ENCODE results near the gene CNOT4.
A peak's percentile ranks its signal among the peaks of the same experiment; 100 is the strongest.

Gene CNOT4

DNA sequence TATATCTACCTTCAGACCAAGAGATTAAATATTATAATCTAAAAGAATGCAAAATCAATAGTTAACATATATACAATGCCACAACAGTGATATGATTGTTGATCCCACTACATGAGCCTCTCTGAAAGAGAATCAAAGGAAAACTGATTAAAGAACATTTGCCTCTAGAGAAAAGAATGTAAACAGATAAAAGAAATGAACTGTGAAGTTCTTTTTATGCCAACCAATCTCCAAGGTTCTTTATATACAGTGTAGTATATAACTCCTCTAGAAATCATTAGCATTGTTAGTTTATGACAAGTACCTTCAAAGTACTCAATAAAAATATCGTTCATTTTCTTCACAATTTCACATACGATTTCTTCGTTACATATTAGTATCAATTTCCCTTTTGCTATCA is 20.1 kb downstream of the CNOT4 start (continued):
- TF ChIP-seq, protein P1, sequence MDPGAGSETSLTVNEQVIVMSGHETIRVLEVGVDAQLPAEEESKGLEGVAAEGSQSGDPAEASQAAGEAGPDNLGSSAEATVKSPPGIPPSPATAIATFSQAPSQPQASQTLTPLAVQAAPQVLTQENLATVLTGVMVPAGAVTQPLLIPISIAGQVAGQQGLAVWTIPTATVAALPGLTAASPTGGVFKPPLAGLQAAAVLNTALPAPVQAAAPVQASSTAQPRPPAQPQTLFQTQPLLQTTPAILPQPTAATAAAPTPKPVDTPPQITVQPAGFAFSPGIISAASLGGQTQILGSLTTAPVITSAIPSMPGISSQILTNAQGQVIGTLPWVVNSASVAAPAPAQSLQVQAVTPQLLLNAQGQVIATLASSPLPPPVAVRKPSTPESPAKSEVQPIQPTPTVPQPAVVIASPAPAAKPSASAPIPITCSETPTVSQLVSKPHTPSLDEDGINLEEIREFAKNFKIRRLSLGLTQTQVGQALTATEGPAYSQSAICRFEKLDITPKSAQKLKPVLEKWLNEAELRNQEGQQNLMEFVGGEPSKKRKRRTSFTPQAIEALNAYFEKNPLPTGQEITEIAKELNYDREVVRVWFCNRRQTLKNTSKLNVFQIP (CRISPR knock-in tag; IDR thresholded peaks at IDR 0.05; ENCODE audit: borderline replicate concordance, low read depth) = no peak
- no peak for TF ChIP-seq ZNF565 (CRISPR knock-in tag; conservative IDR thresholded peaks at IDR 0.05; ENCODE audit: low read depth)

DNA sequence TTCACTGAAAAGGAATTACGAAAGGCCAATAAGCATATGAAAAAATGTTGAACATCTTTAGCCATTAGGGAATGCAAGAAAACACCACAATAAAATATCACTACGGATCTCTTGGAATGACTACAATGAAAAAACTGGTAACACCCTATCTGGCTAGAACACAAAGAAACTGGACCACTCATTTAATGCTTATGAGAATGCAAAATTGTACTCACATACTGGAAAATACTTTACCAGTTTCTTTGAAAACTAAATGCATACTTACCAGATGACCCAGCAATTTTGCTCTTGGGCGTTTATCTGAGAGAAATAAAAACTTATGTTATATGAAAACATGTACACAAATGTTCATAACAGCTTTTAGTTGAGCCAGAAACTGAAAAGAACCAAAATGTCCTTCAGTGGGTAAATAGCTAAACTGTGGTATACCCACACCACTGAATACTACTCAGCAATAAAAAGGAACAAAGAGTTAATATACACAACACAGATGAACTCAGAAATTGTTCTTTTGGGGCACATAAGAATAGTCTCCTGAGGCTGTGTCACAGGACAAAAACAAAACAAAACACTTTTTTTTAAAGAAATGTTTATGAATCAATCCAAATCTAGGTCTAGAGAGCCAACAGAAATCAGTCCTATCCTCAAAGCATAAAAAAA is 23.5 kb downstream of the CNOT4 start:
- TF ChIP-seq ZNF8 (CRISPR knock-in tag; IDR thresholded peaks at IDR 0.05) = peak; percentile 88
- TF ChIP-seq, protein P2, sequence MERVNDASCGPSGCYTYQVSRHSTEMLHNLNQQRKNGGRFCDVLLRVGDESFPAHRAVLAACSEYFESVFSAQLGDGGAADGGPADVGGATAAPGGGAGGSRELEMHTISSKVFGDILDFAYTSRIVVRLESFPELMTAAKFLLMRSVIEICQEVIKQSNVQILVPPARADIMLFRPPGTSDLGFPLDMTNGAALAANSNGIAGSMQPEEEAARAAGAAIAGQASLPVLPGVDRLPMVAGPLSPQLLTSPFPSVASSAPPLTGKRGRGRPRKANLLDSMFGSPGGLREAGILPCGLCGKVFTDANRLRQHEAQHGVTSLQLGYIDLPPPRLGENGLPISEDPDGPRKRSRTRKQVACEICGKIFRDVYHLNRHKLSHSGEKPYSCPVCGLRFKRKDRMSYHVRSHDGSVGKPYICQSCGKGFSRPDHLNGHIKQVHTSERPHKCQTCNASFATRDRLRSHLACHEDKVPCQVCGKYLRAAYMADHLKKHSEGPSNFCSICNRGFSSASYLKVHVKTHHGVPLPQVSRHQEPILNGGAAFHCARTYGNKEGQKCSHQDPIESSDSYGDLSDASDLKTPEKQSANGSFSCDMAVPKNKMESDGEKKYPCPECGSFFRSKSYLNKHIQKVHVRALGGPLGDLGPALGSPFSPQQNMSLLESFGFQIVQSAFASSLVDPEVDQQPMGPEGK (CRISPR knock-in tag; IDR thresholded peaks at IDR 0.05; ENCODE audit: borderline replicate concordance) = no peak
- peak; percentile 12; the same call in 1 of the 3 replicates for ATAC-seq

DNA sequence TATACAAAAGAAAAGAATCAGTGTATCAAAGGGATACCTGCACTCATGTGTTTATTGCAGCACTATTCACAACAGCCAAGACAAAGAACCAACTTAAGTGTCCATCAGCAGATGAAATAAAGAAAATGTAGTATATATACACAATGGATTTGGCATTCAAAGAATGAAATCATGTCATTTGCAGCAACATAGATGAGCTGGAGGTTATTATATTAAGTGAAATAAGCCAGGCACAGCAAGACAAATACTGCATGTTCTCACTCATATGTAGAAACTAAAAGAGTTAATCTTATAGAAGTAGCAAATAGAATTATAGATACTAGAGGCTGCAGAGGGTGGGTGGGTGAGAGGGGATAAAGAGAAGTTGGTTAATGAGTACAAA is 28.3 kb downstream of the CNOT4 start:
- no peak for TF ChIP-seq SNAI2 (CRISPR knock-in tag; IDR thresholded peaks at IDR 0.05)
- TF ChIP-seq, protein P1 (CRISPR knock-in tag; IDR thresholded peaks at IDR 0.05; ENCODE audit: borderline replicate concordance, low read depth) = no peak
- no peak for TF ChIP-seq ZNF565 (CRISPR knock-in tag; conservative IDR thresholded peaks at IDR 0.05; ENCODE audit: low read depth)
- peak; percentile 43 for TF ChIP-seq TCF4 (CRISPR knock-in tag; IDR thresholded peaks at IDR 0.05; ENCODE audit: borderline replicate concordance)
- peak; percentile 61; the same call in 1 of the 2 replicates for TF ChIP-seq ZNF70 (CRISPR knock-in tag; IDR thresholded peaks at IDR 0.05)
- no peak for TF ChIP-seq TOX (CRISPR knock-in tag; IDR thresholded peaks at IDR 0.05; ENCODE audit: borderline replicate concordance)
- TF ChIP-seq CSDC2 (CRISPR knock-in tag; IDR thresholded peaks at IDR 0.05) = no peak
- TF ChIP-seq, protein P3, sequence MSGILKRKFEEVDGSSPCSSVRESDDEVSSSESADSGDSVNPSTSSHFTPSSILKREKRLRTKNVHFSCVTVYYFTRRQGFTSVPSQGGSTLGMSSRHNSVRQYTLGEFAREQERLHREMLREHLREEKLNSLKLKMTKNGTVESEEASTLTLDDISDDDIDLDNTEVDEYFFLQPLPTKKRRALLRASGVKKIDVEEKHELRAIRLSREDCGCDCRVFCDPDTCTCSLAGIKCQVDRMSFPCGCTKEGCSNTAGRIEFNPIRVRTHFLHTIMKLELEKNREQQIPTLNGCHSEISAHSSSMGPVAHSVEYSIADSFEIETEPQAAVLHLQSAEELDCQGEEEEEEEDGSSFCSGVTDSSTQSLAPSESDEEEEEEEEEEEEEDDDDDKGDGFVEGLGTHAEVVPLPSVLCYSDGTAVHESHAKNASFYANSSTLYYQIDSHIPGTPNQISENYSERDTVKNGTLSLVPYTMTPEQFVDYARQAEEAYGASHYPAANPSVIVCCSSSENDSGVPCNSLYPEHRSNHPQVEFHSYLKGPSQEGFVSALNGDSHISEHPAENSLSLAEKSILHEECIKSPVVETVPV (CRISPR knock-in tag; IDR thresholded peaks at IDR 0.05) = no peak
- TF ChIP-seq ESRRG (CRISPR knock-in tag; IDR thresholded peaks at IDR 0.05) = no peak
- no peak for TF ChIP-seq ZNF8 (CRISPR knock-in tag; IDR thresholded peaks at IDR 0.05)
- TF ChIP-seq, protein P4, sequence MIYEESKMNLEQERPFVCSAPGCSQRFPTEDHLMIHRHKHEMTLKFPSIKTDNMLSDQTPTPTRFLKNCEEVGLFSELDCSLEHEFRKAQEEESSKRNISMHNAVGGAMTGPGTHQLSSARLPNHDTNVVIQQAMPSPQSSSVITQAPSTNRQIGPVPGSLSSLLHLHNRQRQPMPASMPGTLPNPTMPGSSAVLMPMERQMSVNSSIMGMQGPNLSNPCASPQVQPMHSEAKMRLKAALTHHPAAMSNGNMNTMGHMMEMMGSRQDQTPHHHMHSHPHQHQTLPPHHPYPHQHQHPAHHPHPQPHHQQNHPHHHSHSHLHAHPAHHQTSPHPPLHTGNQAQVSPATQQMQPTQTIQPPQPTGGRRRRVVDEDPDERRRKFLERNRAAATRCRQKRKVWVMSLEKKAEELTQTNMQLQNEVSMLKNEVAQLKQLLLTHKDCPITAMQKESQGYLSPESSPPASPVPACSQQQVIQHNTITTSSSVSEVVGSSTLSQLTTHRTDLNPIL (CRISPR knock-in tag; IDR thresholded peaks at IDR 0.05; ENCODE audit: low read depth) = no peak
- TF ChIP-seq ISL1 (CRISPR knock-in tag; IDR thresholded peaks at IDR 0.05) = peak; percentile 47; the same call in 1 of the 2 replicates
- TF ChIP-seq, protein P2 (CRISPR knock-in tag; IDR thresholded peaks at IDR 0.05; ENCODE audit: borderline replicate concordance) = no peak
- TF ChIP-seq GLIS3 (CRISPR knock-in tag; IDR thresholded peaks at IDR 0.05) = no peak
- TF ChIP-seq, protein P5, sequence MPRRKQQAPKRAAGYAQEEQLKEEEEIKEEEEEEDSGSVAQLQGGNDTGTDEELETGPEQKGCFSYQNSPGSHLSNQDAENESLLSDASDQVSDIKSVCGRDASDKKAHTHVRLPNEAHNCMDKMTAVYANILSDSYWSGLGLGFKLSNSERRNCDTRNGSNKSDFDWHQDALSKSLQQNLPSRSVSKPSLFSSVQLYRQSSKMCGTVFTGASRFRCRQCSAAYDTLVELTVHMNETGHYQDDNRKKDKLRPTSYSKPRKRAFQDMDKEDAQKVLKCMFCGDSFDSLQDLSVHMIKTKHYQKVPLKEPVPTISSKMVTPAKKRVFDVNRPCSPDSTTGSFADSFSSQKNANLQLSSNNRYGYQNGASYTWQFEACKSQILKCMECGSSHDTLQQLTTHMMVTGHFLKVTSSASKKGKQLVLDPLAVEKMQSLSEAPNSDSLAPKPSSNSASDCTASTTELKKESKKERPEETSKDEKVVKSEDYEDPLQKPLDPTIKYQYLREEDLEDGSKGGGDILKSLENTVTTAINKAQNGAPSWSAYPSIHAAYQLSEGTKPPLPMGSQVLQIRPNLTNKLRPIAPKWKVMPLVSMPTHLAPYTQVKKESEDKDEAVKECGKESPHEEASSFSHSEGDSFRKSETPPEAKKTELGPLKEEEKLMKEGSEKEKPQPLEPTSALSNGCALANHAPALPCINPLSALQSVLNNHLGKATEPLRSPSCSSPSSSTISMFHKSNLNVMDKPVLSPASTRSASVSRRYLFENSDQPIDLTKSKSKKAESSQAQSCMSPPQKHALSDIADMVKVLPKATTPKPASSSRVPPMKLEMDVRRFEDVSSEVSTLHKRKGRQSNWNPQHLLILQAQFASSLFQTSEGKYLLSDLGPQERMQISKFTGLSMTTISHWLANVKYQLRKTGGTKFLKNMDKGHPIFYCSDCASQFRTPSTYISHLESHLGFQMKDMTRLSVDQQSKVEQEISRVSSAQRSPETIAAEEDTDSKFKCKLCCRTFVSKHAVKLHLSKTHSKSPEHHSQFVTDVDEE (CRISPR knock-in tag; IDR thresholded peaks at IDR 0.05) = no peak
- no peak for TF ChIP-seq ZC3H10 (CRISPR knock-in tag; IDR thresholded peaks at IDR 0.05)
- TF ChIP-seq ZFP3 (CRISPR knock-in tag; IDR thresholded peaks at IDR 0.05) = no peak
- ATAC-seq = peak; percentile 73
